ENCODE data around the gene CDH16. TPM values are rescaled to one million over a fixed set of nuclear protein-coding genes. Genes with fewer than 3 reads are reported as not detected.
A peak's percentile ranks its signal among the peaks of the same experiment; 100 is the strongest.

Gene CDH16
- total RNA-seq, 1 experiment from 2014 or later, result not detected

DNA sequence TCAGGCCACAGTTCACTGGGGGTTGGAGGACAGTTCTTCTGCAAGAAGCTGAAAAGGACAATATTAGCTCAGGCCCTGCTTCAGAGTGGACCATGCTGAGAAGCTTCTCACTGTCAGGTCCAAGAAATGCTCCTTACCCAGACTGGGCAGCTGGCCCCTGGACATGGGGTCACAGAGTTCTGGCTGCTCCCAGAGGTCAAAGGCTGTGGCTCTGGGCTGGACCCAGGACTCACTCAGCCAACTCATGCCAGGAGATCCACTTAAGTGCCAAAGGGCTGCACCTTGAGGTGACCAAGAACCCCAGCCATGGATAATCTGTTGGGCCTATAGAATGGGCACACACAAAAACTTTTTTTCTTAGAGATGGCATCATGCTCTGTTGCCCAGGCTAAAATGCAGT, 20.7 kb upstream of the CDH16 start:
- CTCF ChIA-PET, result no interaction called here
- H3K4me1 Mint-ChIP-seq (ENCODE audit: low read depth, unreplicated experiment), result peaks cover 18% of the 10 kb centered on the region
- DNase-seq, result no peak
- H3K9me3 Mint-ChIP-seq (ENCODE audit: low read depth, unreplicated experiment), result no peaks in the 10 kb centered on the region
- BruUV-seq (replicated peaks), result no TSS peak
- H3K27ac Mint-ChIP-seq (ENCODE audit: unreplicated experiment), result no peak overlapping the region
- H3K4me3 Mint-ChIP-seq (ENCODE audit: low read depth, unreplicated experiment), result no peak overlapping the region
- no peaks in the 10 kb centered on the region for H3K27me3 Mint-ChIP-seq (ENCODE audit: unreplicated experiment)
- TF ChIP-seq, protein P1, sequence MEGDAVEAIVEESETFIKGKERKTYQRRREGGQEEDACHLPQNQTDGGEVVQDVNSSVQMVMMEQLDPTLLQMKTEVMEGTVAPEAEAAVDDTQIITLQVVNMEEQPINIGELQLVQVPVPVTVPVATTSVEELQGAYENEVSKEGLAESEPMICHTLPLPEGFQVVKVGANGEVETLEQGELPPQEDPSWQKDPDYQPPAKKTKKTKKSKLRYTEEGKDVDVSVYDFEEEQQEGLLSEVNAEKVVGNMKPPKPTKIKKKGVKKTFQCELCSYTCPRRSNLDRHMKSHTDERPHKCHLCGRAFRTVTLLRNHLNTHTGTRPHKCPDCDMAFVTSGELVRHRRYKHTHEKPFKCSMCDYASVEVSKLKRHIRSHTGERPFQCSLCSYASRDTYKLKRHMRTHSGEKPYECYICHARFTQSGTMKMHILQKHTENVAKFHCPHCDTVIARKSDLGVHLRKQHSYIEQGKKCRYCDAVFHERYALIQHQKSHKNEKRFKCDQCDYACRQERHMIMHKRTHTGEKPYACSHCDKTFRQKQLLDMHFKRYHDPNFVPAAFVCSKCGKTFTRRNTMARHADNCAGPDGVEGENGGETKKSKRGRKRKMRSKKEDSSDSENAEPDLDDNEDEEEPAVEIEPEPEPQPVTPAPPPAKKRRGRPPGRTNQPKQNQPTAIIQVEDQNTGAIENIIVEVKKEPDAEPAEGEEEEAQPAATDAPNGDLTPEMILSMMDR (IDR thresholded peaks at IDR 0.05; ENCODE audit: unreplicated experiment), result no peak
- intact Hi-C loops (cut with micrococcal nuclease; ENCODE audit: unreplicated experiment), result no loop called here
- H3K36me3 Mint-ChIP-seq (ENCODE audit: insufficient read depth, unreplicated experiment), result peaks cover 36% of the 10 kb centered on the region

DNA sequence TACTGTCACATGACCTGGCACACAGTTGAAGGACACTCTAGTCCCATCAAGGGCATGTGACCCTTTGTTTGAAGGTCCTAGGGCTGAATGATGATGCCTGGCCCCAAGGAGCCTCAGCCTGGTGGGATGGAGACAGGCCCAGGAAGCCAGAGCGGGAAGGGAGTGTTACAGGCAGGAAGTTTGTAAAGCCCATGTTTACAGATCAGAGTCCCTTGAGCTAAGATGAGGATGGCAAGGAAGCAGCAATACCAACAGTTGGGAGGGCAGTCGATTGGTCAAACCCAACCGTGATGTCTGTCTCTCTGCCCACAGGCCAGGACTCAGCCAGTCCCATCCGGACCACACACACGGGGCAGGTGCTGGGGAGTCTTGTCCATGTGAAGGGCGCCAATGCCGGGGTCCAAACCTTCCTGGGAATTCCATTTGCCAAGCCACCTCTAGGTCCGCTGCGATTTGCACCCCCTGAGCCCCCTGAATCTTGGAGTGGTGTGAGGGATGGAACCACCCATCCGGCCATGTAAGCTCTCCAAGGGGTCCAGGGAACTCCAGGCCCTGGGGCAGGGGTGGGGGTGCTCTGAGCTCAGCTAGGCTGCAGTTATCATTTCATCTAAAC, 19.1 kb upstream of the CDH16 start:
- TF ChIP-seq, protein P1 (IDR thresholded peaks at IDR 0.05; ENCODE audit: unreplicated experiment), result no peak
- BruUV-seq (replicated peaks), result no TSS peak
- no peaks in the 10 kb centered on the region for H3K27me3 Mint-ChIP-seq (ENCODE audit: unreplicated experiment)
- intact Hi-C loops (cut with micrococcal nuclease; ENCODE audit: unreplicated experiment), result no loop called here
- H3K27ac Mint-ChIP-seq (ENCODE audit: unreplicated experiment), result no peak overlapping the region
- no peaks in the 10 kb centered on the region for H3K9me3 Mint-ChIP-seq (ENCODE audit: low read depth, unreplicated experiment)
- no peak overlapping the region for H3K4me3 Mint-ChIP-seq (ENCODE audit: low read depth, unreplicated experiment)
- peaks cover 32% of the 10 kb centered on the region for H3K4me1 Mint-ChIP-seq (ENCODE audit: low read depth, unreplicated experiment)
- H3K36me3 Mint-ChIP-seq (ENCODE audit: insufficient read depth, unreplicated experiment), result peaks cover 43% of the 10 kb centered on the region
- CTCF ChIA-PET, result no interaction called here
- DNase-seq, result no peak

DNA sequence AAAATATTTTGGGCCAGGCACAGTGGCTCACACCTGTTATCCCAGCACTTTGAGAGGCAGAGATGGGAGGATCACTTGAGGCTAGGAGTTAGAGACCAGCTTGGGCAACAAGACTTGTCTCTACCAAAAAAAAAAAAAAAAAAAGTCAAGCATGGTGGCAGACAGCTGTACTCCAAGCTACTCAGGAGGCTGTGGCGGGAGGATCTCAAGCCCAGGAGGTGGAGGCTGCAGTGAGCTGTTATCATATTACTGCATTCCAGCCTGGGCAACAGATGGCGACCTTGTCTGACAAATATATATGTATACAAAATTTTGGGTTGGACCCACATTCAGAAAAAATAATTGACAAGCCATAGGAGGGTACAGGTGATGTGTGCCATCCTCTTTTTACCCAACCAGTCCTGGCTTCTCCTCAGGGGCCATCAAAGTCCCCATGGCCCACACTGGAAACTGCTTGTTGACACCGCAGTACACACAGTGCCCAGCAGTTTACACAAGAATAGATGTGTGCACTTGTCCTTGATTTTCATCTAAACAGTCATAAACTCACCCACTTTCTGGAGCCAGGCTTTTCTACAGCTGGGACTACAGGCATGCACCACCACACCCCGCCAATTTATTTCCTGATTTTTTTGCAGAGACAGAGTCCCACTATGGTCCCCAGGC, 18.3 kb upstream of the CDH16 start:
- Mint-ChIP-seq H3K4me1 (ENCODE audit: low read depth, unreplicated experiment) (peaks cover 40% of the 10 kb centered on the region), H3K27me3 (ENCODE audit: unreplicated experiment) (no peaks in the 10 kb centered on the region), H3K27ac (ENCODE audit: unreplicated experiment) (no peak overlapping the region), H3K4me3 (ENCODE audit: low read depth, unreplicated experiment) (no peak overlapping the region), H3K36me3 (ENCODE audit: insufficient read depth, unreplicated experiment) (peaks cover 42% of the 10 kb centered on the region), H3K9me3 (ENCODE audit: low read depth, unreplicated experiment) (no peaks in the 10 kb centered on the region)
- TF ChIP-seq, protein P1 (IDR thresholded peaks at IDR 0.05; ENCODE audit: unreplicated experiment), result no peak
- DNase-seq, result no peak
- BruUV-seq (replicated peaks), result no TSS peak
- CTCF ChIA-PET, result interaction anchor here (1.0 to 1.3 kb wide), 2 partner anchors 10 to 18 kb away, joined by 3 to 4 read pairs; partner anchors contain the start of gene CDH16
- intact Hi-C loops (cut with micrococcal nuclease; ENCODE audit: unreplicated experiment), result no loop called here

DNA sequence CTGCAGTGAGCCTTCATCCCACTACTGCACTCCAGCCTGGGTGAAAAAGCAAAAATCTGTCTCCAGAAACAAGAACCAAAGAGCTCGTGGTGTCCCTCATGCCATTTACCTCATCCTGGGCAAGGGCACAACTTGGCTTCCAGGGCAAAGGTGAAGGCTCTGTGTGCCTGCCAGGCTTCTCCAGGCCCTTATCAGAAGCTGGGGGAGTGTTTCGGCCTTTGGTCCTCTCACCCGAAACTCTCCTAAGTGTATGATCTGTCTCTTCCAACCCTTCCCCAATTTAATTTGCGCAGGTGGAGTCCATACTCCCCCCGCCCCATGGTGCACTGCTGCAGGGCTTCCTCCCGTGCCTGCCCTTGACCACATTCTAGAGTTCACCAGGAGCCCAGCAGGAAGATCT, 17.8 kb upstream of the CDH16 start:
- Mint-ChIP-seq H3K4me3 (ENCODE audit: low read depth, unreplicated experiment) (peak overlapping the region; percentile 92), H3K36me3 (ENCODE audit: insufficient read depth, unreplicated experiment) (peaks cover 45% of the 10 kb centered on the region), H3K27me3 (ENCODE audit: unreplicated experiment) (no peaks in the 10 kb centered on the region), H3K27ac (ENCODE audit: unreplicated experiment) (no peak overlapping the region), H3K4me1 (ENCODE audit: low read depth, unreplicated experiment) (peaks cover 41% of the 10 kb centered on the region), H3K9me3 (ENCODE audit: low read depth, unreplicated experiment) (no peaks in the 10 kb centered on the region)
- CTCF ChIA-PET, result interaction anchor here (1.0 to 1.3 kb wide), 2 partner anchors 9 to 18 kb away, joined by 3 to 4 read pairs; partner anchors contain the start of gene CDH16
- BruUV-seq (replicated peaks), result no TSS peak
- intact Hi-C loops (cut with micrococcal nuclease; ENCODE audit: unreplicated experiment), result no loop called here
- no peak for DNase-seq
- TF ChIP-seq, protein P1 (IDR thresholded peaks at IDR 0.05; ENCODE audit: unreplicated experiment), result no peak

Measured in Calu3 (cell line).